ENCODE data around the gene MRI1.
A peak's percentile ranks its signal among the peaks of the same experiment; 100 is the strongest.

The MRI1 gene

DNA sequence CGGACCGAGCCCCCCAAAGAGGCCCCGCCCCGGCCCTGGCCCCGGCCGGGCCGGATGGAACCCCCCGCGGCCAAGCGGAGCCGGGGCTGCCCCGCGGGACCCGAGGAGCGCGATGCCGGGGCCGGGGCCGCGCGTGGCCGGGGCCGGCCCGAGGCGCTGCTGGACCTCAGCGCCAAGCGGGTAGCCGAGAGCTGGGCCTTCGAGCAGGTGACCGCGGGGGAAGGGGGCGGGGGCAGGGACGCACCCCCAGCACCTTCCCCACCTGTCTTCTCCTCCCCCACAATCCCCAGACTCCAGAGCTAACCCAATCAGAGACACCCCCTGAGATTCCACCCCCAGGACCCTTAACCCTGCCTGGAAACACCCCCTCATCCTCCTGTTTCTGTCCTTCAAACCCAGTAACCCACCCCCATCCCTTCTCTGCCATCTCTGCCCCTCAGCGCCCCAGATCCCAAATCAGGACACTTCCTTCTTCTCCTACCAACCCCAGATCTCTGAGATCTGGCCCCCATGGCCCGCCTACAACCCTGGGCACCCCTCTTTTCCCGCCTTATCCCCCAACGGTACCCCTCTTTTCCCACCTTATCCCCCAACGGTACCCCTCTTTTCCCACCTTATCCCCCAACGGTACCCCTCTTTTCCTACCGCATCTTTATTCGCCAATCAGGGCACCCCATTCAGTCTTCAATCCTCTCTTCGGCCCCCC lies 31.4 kb downstream of the MRI1 start:
- DNase-seq: peak; percentile 47

DNA sequence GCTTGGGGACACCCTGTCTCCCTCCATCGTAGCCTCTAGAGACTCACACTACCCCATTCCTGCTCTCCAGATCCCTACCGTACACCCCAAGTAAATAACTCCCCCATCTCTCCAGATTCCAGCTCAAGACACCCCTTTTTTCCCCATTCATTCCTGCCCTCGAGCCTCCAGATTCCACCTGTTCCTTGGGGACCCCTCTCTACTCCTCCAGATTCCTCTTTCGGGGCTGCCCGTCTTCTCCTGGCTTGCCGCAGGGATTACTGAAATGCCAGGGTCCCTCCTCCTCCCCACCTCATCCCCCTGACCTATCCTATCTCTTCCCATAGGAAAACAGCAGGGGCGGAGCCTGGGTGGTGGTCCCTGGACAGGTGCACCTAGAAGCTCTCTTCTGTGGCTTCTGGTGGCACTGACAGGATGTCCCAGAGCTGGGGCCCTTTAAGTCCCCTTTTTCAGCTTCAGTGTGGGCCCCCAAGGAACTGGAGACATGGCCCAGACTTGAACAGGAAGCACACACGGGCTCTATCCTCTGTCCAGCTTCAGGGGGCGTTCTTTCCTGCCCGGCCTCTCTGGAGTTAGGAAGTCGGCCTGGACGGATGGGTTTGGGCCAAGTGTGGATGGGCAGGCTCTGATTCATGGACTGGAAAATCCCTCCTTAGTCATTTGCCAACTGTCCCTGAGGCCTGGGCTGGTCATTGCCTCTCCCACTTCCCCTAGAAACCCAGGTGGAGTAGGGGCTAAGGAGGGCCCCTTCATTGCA lies 32.2 kb downstream of the MRI1 start:
- DNase-seq: peak; percentile 69

DNA sequence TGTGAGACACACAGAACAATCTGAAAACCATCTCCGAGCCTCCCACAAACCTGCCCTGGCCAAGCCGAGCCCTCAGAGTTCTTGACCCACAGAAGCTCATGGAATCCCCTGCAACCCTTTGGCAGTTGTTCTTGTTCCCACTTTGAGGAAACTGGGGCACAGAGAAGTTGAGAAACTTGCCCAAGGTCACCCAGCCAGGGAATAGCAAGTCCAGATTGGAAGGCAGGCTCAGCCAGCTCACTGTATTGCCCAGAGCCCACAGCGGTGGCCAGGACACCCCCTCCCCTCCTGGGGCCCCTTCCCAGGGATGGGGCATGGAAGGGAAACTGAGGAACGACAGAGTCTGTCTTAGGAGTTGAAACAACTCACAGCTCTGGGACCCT lies 32.7 kb downstream of the MRI1 start:
- DNase-seq: no peak

DNA sequence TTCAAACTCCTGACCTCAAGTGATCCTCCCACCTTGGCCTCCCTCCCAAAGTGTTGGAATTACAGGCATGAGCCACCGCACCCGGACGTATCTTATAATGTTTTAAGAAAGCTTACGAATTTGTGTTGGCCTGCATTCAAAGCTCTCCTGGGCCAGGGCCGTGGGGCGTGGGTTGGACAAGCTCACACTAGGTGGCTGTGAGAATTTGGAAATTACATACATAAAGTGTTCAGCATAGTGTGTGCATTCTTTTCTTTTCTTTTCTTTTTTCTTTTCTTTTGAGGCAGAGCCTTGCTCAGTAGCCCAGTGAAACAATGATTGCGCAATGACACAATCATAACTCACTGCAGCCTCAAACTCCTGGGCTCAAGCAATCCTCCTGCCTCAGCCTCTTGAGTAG lies 33.5 kb downstream of the MRI1 start:
- no peak for DNase-seq

DNA sequence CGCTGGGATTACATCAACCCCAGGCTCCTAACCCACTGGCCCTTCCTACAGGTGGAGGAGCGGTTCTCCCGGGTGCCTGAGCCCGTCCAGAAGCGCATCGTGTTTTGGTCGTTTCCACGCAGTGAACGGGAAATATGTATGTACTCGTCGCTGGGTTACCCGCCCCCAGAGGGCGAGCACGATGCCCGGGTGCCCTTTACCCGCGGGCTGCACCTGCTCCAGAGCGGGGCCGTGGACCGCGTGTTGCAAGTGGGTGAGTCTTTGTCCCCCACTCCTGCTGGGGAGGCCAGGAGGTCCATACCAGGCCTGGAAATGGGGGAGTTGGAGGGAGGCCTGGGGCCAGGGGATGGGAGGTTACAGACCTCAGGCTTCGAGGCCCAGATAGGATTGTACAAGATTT lies 35.3 kb downstream of the MRI1 start:
- no peak for DNase-seq

DNA sequence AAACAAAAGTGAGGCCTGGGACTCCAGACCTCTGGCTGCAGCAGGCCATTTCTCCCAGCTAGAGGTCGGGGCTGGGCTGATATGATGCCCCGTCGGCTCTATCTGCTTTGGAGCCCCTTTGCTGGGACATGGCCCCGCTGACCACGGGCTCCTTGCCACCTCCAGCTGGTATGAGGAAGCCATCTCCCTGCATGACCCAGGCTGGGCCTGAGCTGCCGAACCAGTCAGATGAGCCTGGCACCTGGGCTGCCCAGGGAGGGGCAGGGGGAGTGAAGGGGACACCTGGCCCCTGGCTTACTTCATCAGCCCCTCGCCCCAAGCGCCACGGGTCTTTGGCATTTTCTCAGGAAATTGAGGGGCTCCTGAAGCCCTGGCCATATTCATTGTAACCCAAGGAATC lies 38.7 kb downstream of the MRI1 start:
- no peak for DNase-seq

DNA sequence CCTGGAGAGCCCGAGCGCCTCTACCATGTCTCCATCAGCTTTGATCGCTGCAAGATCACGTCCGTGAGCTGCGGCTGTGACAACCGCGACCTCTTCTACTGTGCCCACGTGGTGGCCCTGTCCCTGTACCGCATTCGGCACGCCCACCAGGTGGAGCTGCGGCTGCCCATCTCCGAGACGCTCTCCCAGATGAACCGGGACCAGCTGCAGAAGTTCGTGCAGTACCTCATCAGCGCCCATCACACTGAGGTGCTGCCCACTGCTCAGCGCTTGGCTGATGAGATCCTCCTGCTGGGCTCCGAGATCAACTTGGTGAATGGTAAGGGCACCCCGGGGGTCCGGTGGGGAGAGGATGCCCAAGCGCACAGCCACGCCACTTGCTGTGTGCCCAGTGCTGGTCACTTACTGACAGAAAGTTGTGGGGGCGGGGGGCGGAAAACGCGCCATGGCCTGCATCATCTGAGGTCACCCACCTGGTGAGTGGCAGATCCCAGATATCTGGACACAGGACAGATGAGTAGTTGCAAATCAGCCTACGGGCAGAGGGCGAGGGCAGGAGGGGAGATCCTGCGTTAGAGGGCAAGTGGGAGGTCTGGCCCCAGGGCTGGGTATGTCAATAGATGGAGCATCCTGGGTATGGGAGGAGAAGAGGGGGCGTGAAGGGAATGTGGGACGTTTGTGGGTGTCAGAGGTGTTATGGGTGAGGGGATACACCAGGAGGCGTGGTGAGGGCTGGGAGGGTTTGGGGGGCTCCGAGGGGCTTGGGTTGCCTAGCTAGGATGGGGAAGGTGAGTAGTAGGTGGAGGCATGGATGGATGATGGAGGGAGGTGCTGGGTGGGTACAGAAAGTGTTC lies 40.7 kb downstream of the MRI1 start:
- no peak for DNase-seq

DNA sequence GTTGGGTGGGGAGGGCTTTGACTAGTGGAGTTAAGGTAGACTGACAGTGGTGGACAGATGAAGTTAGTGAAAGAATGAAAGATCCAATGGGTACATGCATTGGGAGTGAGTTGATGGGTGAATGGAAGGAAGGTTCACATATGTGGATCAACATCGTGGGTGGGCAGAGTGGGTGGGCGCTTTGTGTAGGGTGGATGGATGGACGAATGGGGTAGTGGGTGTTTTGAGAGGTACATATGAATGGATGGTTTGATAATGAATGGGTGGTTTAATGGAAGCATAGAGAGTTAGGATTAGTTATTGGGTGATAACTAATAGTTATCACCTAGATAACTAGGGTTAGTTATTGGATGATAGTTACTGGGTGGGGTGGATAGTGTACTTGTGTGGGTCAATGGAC lies 42.4 kb downstream of the MRI1 start:
- DNase-seq: no peak

DNA sequence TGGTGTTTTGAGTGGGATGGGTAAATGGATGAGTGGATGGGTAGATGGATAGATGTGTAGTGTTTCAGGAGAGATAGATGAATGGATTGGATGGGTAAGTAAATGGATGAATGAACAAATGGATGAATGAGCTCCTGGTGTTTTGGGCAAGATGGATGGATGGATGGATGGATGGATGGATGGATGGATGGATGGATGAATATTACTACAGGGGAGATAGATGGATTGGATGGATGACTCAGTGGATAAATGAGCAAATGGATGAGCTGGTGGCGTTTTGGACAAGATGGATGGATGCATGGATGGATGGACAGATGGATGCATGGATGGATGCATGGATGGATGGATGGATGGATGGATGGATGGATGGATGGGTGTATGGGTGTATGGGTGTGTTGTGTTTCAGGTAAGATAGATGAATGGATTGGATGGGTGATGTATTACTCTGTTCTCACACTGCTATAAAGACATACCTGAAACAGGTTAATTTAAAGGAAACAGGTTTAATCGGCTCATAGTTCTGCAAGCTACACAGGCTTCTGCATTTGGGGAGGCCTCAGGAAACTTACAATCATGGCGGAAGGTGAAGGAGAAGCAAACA lies 43.2 kb downstream of the MRI1 start:
- DNase-seq: no peak

DNA sequence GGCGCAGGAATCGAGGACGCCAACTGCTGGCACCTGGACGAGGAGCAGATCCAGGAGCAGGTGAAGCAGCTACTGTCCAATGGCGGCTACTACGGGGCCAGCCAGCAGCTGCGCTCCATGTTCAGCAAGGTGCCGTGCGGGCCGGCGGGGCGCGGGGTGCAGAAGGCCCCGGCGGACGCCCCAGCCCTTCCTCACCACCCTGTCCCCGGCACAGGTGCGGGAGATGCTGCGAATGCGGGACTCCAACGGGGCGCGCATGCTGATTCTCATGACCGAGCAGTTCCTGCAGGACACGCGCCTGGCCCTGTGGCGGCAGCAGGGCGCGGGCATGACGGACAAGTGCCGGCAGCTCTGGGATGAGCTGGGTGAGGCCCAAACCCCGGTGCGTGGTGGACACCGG lies 44.5 kb downstream of the MRI1 start:
- DNase-seq: no peak

DNA sequence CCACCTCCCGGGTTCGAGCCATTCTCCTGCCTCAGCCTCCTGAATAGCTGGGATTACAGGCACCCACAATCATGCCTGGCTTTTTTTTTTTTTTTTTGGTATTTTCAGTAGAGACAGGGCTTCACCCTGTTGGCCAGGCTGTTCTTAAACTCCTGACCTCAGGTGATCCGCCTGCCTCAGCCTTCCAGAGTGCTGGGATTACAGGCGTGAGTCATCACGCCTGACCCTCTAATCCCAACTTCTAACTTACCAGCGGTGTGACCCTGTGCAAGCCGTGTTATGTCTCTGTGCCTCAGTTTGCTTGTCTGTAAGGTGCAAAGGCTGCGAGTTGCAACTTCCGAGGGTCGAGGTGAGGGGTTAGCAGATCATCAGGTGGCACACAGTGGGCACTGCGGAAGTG lies 48.2 kb downstream of the MRI1 start:
- DNase-seq: no peak

DNA sequence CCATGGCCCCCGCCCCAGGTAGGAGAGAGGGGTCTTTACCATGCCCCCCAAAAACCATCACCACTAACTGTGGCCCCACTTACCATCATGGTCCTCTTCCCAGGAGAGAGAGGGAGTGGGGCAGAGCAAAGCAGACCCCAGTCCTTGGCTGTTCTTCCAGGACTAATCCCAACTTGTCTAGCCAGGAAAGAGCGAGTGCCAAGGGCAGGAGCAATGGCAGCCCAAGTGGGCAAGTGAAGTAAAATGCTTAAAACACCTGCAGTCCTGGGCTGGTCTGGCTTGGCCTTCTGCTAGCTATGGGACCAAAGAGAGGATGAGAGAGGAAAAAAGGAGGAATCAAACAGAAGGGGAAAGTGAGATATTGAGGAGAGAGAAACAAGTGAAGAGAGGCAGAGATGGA lies 48.8 kb downstream of the MRI1 start:
- DNase-seq: no peak

DNA sequence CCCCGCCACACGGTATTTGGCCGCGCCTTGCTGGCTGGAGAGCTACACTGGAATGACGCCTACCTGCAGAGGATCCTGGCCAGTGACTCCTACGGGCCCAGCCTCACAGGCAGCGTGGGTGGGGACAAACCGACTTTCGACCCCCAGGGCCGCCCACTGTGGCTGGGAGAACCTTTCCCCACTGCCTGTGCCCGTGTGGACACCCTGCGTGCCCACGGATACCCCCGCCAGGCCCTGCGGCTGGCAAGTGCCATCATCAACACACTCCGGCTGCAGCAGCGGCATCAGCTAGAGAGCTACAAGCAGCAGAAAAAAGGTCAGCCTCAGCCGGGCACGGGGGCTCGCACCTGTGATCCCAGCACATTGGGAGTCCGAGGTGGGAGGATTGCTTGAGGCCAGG lies 50.2 kb downstream of the MRI1 start:
- no peak for DNase-seq

DNA sequence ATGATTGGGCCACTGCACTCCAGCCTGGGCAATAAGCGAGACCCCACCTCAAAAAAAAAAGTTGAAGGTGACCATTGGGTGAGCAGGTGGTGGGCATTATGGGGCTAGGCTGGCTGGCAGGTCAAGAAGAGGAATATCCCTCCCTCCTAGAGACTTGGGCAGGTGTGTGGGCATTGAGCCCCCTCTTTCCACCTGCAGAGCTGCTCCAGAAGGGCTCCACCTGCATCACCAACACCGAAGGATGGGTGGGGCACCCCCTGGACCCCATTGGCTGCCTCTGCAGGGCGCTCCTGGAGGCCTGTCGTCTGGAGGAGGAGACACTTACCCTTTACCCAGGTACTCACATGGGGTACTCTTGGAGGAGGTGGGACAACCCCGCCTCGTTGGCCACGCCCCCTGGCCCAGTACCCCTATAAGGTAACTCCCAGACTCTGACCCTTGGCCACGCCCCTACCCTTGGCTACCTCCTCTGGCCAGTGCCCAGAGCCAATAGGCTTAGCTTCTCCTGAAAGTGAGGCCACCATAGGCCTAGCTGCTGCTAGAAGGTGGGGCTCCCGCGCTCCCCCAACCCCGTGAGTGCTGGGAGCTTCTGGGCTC lies 52.8 kb downstream of the MRI1 start:
- no peak for DNase-seq

DNA sequence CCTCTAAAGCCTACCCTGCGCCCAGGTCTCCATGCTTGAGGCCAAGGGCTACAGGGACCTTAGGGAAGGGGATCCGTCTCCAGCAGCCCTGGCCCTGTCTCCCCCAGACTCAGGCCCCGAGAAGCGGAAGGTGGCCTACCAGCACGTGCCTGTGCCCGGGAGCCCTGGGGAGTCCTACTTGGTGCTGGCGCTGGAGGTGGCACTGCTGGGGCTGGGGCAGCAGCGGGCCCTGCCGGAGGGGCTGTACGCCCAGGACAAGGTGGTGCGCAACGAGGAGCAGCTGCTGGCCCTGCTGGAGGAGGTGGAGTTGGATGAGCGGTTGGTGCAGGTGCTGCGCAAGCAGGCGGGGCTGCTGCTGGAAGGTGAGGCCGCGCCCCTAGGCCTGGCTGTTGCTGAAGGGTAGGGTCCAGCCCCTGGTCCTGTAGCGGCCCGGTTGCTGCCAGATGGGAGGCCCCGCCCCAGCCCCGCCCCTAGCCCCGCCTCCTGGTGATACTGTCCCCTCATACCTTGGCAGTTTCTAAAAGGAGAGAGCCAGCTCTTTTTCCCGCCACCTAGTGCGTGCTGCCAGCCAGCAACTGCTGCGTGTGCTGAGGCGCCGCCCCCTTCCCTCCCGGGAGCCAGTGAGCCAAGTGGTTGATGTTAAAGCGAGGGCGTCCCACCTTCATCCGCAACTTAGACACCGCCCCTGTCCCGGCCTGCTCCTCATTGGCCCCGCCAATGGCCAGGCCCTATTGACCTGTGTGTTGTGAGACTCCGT lies 53.5 kb downstream of the MRI1 start:
- no peak for DNase-seq

DNA sequence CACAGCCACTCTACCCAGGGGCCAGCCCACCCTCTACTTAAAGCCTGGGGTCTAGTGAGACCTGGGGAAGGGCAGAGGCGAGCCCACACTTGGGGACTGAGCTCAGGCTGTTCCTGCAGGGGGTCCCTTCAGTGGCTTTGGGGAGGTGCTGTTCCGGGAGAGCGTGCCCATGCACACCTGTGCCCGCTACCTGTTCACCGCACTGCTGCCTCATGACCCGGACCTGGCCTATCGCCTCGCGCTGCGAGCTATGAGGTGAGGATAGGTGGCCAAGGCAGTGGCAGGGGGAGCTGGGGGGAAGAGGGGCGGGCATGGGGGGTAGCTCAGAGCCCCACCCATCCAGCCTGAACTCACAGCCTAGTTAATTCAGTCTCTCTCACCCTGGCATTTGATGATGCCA lies 54.9 kb downstream of the MRI1 start:
- no peak for DNase-seq

DNA sequence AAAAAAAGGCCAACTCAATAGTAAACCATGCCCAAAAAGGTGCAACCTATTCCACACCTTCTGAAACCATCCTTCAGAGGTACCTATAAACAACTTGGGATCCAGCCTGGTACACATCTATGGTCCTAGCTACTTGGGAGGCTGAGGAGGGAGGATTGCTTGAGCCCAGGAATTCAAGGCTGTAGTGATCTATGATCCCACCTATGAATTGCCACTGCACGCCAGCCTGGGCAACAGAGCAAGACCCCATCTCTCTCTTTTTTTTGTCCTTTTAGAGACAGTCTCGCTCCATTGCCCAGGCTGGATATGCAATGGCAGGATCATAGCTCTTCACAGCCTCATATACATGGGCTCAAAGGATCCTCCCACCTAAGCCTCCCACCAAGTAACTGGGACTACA lies 57.0 kb downstream of the MRI1 start:
- no peak for DNase-seq

DNA sequence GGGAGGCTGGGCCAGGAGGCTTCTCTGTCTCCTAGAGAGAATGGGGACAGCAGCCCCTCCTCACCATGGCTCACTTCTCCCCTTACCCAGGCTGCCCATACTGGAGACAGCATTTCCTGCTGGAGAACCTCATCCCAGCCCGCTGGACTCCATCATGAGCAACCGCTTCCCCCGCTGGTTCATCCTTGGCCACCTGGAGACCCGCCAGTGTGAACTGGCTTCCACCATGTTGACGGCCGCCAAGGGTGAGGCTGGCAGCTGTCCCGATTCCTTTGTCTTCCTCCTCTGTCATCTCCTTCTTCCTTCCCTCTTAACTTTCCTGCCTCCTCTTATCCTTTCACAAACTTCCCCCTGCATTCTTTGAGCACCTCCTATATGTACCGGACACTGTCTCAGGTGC lies 58.9 kb downstream of the MRI1 start:
- no peak for DNase-seq
